Epithelial cell of proximal tubule (primary cell): ENCODE data around the gene BMPR2. TPM values are rescaled to one million over a fixed set of nuclear protein-coding genes. Genes with fewer than 3 reads are reported as not detected.
A peak's percentile ranks its signal among the peaks of the same experiment; 100 is the strongest.

Experiments
- DNase-seq: peaks from one replicate; pipeline ENCODE4 v3.0.0-alpha.2; 2011; ENCODE audit warnings: low read depth
- H3K4me3 ChIP-seq: 2 replicates; pipeline ENCODE4 v1.5.1; 2011; ENCODE audit warnings: low read depth, mild to moderate bottlenecking, low read length
- total RNA-seq: library from RNA; depleted of rRNA; stranded (reverse); fragments of >200 nt; gene quantifications from 2 replicates; pipeline ENCODE4 v1.2.3, GENCODE V29; 2015
- TF ChIP-seq, protein P1 (sequence below): conservative IDR thresholded peaks from 2 replicates; pipeline ENCODE4 v1.5.1; 2012; ENCODE audit warnings: low read depth, mild to moderate bottlenecking, low read length

Gene BMPR2
- total RNA-seq, 1 donor from 2014 or later: 23.5 TPM

- no peak for DNase-seq
- H3K4me3 ChIP-seq: no peak overlapping the region
- TF ChIP-seq, protein P1, sequence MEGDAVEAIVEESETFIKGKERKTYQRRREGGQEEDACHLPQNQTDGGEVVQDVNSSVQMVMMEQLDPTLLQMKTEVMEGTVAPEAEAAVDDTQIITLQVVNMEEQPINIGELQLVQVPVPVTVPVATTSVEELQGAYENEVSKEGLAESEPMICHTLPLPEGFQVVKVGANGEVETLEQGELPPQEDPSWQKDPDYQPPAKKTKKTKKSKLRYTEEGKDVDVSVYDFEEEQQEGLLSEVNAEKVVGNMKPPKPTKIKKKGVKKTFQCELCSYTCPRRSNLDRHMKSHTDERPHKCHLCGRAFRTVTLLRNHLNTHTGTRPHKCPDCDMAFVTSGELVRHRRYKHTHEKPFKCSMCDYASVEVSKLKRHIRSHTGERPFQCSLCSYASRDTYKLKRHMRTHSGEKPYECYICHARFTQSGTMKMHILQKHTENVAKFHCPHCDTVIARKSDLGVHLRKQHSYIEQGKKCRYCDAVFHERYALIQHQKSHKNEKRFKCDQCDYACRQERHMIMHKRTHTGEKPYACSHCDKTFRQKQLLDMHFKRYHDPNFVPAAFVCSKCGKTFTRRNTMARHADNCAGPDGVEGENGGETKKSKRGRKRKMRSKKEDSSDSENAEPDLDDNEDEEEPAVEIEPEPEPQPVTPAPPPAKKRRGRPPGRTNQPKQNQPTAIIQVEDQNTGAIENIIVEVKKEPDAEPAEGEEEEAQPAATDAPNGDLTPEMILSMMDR: no peak
Observed at GRCh38 chr2:202454536-202454935, 78.4 kb downstream of the BMPR2 start.

DNA sequence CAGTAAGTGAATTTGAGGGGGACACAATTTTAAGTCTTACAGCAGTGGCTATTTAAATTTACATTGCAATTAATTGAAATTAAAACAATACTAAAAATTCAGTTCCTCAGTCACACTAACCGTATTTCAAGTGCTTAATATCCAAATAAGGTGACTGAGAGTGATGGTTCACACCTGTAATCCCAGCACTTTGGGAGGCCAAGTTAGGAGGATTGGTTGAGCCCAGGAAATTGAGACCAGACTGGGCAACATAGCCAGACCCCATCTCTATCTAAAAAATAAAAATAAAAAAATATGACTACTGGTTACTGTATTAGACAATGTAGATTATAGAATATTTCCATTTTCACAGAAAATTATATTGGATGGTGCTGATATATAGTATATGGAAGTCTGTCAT is 79.0 kb downstream of the BMPR2 start:
- TF ChIP-seq, protein P1: no peak
- H3K4me3 ChIP-seq: no peak overlapping the region
- no peak for DNase-seq

DNA sequence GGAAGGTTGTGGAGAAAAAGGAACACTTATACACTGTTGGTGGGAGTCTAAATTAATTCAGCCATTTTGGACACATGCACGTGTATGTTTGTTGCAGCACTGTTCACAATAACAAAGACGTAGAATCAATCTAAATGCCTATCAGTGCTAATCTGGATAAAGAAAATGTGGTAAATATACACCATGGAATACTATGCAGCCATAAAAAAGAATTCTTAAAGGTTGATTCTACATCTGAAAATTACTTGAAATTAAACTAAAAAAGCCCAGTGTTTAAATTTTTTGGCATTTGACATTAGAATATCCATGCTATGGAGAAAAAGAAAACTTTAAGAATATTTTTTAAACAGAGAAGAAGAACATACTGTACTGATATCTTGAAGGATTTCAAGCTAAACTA is 84.0 kb downstream of the BMPR2 start:
- TF ChIP-seq, protein P1: no peak
- H3K4me3 ChIP-seq: no peak overlapping the region
- no peak for DNase-seq

GRCh38 chr2:202479090-202479489 is 103.0 kb downstream of the BMPR2 start:
- TF ChIP-seq, protein P1: no peak
- no peak for DNase-seq
- H3K4me3 ChIP-seq: no peak overlapping the region

DNA sequence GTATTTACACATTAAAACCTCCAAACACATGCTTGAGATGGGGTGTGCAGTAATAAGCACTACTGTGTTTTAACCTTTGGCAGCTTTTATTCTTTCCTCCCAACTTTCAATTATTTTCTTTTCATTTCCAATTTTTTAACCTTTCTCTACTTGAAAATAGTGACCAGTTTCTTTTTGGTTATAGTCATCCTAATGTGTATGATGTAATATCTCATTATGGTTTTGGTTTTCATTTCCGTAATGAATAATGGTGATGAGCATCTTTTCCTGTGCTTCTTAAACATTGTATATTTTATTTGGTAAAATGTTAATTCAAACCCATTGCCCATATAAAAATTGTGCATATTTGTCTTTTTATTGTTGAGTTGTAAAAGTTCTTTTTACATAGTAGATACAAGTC is 103.5 kb downstream of the BMPR2 start:
- no peak for DNase-seq
- TF ChIP-seq, protein P1: no peak

DNA sequence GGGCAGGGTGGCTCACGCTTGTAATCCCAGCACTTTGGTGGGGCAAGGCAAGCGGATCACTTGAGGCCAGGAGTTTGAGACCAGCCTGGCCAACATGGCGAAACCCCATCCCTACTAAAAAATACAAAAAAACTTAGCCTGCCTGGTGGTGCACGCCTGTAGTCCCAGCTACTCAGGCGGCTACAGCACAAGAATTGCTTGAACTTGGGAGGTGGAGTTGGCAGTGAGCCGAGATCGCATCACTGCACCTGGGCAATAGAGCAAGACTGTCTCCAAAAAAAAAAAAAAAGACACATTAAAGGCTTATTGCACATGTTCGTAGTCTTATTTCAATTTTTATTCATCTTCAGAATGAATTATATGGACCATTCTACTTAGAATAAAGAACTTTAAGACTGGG is 110.2 kb downstream of the BMPR2 start:
- peak; percentile 27 for DNase-seq
- H3K4me3 ChIP-seq: no peak overlapping the region
- TF ChIP-seq, protein P1: no peak

More for the DNA sequence above, 103.5 kb downstream of the BMPR2 start:
- no peak overlapping the region for H3K4me3 ChIP-seq

DNA sequence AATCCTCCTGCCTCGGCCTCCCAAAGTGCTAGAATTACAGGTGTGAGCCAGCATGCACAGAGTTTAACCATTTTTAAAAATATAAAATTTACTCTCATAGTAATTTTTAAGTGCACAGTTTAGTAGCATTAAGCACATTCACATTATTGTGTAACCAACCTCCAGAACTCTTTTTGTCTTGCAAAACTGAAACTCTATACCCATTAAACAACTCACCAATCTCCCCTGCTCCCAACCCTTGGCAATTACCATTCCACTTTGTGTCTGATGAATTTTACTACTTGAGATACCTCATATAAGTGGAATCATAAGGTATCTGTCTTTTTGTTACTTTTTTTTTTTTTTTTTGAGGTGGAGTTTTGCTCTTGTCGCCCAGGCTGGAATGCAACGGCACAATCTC is 112.5 kb downstream of the BMPR2 start:
- no peak overlapping the region for H3K4me3 ChIP-seq
- TF ChIP-seq, protein P1: no peak
- DNase-seq: no peak
